Testis (tissue), 3 donors: ENCODE results near the gene LNX1. TPM values are rescaled to one million over a fixed set of nuclear protein-coding genes. Genes with fewer than 3 reads are reported as not detected.
A peak's percentile ranks its signal among the peaks of the same experiment; 100 is the strongest.

Source experiments
- DNase-seq: peaks from one replicate; pipeline ENCODE4 v3.0.0-alpha.2; 2019
- H3K27ac ChIP-seq, 2 donors: fragments of 200-600 bp; sonication (generic); one replicate each; pipeline ENCODE4 v1.5.1; 2019
- H3K27me3 ChIP-seq: fragments of 200-600 bp; sonication (generic); one replicate; pipeline ENCODE4 v1.5.1; 2019
- H3K36me3 ChIP-seq: fragments of 200-600 bp; sonication (generic); one replicate; pipeline ENCODE4 v1.5.1; 2017; ENCODE audit warnings: low read depth; ENCODE audit errors: missing control alignments
- H3K4me1 ChIP-seq: fragments of 200-600 bp; sonication (generic); one replicate; pipeline ENCODE4 v1.5.1; 2019
- H3K4me3 ChIP-seq, 2 donors: fragments of 200-600 bp; sonication (generic); one replicate each; pipeline ENCODE4 v1.5.1; 2017 to 2019
- H3K9me3 ChIP-seq: fragments of 200-600 bp; sonication (generic); one replicate; pipeline ENCODE4 v1.5.1; 2017
- POLR2A ChIP-seq: fragments of 450-650 bp; IDR thresholded peaks from one replicate; pipeline ENCODE4 v1.6.1; 2017; ENCODE audit warnings: antibody characterized with exemption, mild to moderate bottlenecking, moderate library complexity
- WGBS, 2 donors: methylation state at CpG; one replicate each; pipeline ENCODE4 v1.1.5; 2018; 5-methylcytosine and 5-hydroxymethylcytosine counted together
- intact Hi-C: fragments of 100-400 bp; cut with DNase I; formaldehyde crosslinking; loops from one replicate; pipeline ENCODE4 v1.15.1; 2023; ENCODE audit warnings: low total_unique reads
- polyA plus RNA-seq: library from polyadenylated mRNA; stranded (reverse); fragments of 350-450 nt; fragmentation: Illumina TruSeq; extraction: RNeasy Lipid Tissue Mini Kit (QIAGEN cat#74804); gene quantifications from one replicate; pipeline ENCODE4 v1.2.3, GENCODE V29; 2014; ENCODE audit warnings: low read depth, low replicate concordance; ENCODE audit not compliant: insufficient read depth
- total RNA-seq, 2 donors: library from RNA; depleted of rRNA; stranded (reverse); fragments of >200 nt; gene quantifications; one replicate each; pipeline ENCODE4 v1.2.3, GENCODE V29; 2016
- TF ChIP-seq, protein P1 (sequence below), 3 experiments: fragments of 450-650 bp in 2 of 3; fragments of 200-600 bp in 1 of 3; sonication (generic) in 1 of 3; IDR thresholded peaks; one replicate each; pipeline ENCODE4 v1.5.1; 2016 to 2019; ENCODE audit warnings: antibody characterized with exemption in 3 of 3, mild to moderate bottlenecking in 2 of 3, moderate library complexity in 1 of 3

Gene LNX1
- total and polyA plus RNA-seq, 3 donors from 2014 or later: 4.3 to 8.3 (median 5.8) TPM

- Histone ChIP-seq H3K27ac (no peak overlapping the region), H3K4me3 (no peak overlapping the region), H3K36me3 (no peaks in the 10 kb centered on the region), H3K9me3 (no peaks in the 10 kb centered on the region), H3K27me3 (no peaks in the 10 kb centered on the region), H3K4me1 (no peaks in the 10 kb centered on the region)
- WGBS, 2 donors: 36 to 54% methylated on average over 3 of the region's 3 CpGs
- no peak for DNase-seq
- TF ChIP-seq, protein P1, sequence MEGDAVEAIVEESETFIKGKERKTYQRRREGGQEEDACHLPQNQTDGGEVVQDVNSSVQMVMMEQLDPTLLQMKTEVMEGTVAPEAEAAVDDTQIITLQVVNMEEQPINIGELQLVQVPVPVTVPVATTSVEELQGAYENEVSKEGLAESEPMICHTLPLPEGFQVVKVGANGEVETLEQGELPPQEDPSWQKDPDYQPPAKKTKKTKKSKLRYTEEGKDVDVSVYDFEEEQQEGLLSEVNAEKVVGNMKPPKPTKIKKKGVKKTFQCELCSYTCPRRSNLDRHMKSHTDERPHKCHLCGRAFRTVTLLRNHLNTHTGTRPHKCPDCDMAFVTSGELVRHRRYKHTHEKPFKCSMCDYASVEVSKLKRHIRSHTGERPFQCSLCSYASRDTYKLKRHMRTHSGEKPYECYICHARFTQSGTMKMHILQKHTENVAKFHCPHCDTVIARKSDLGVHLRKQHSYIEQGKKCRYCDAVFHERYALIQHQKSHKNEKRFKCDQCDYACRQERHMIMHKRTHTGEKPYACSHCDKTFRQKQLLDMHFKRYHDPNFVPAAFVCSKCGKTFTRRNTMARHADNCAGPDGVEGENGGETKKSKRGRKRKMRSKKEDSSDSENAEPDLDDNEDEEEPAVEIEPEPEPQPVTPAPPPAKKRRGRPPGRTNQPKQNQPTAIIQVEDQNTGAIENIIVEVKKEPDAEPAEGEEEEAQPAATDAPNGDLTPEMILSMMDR (IDR thresholded peaks at IDR 0.05): no peak
- TF ChIP-seq POLR2A: no peak
- intact Hi-C loops: no loop called here
Observed at GRCh38 chr4:53605783-53606182, 14.5 kb upstream of the LNX1 start.

GRCh38 chr4:53602390-53602789, 11.1 kb upstream of the LNX1 start:
- TF ChIP-seq POLR2A: no peak
- TF ChIP-seq, protein P1 (IDR thresholded peaks at IDR 0.05): no peak
- H3K4me1 ChIP-seq: no peaks in the 10 kb centered on the region
- H3K27ac ChIP-seq: no peak overlapping the region
- no peaks in the 10 kb centered on the region for H3K9me3 ChIP-seq
- no peaks in the 10 kb centered on the region for H3K36me3 ChIP-seq
- WGBS, 2 donors: 84 to 95% methylated on average over 3 of the region's 3 CpGs
- intact Hi-C loops: no loop called here
- no peak overlapping the region for H3K4me3 ChIP-seq
- H3K27me3 ChIP-seq: no peaks in the 10 kb centered on the region
- DNase-seq: no peak

DNA sequence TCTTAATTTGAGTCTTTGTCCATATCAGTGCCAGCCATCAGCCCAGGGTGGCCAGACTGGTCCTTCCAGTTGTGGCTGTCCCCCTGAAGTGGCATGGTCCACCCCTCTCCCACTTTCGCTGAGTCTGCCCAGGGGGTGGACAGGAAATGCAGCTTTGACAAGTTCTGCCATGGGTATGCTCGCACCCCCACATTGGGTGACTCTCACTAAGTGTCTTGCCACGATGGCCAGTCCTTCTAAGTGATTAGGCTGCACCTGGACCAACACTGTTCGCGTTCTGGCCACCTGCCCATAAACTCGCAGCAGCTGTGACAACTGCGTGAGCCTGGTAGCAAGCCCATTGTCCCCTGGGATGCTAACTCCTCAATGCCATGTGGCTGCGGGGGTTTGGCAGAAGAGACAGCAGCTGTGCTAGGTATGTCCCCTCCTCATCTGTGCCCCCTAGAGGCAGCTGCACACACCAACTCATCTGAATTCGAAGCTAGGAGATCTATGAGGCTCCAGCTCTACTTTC, 10.0 kb upstream of the LNX1 start:
- TF ChIP-seq, protein P1 (IDR thresholded peaks at IDR 0.05): no peak
- no peak for TF ChIP-seq POLR2A
- H3K9me3 ChIP-seq: no peaks in the 10 kb centered on the region
- H3K4me1 ChIP-seq: no peaks in the 10 kb centered on the region
- no peak overlapping the region for H3K4me3 ChIP-seq
- peak; percentile 30 for DNase-seq
- WGBS, 2 donors: 79 to 80% methylated on average over 9 of the region's 9 CpGs
- intact Hi-C loops: no loop called here
- no peaks in the 10 kb centered on the region for H3K27me3 ChIP-seq
- no peaks in the 10 kb centered on the region for H3K36me3 ChIP-seq
- H3K27ac ChIP-seq: no peak overlapping the region

DNA sequence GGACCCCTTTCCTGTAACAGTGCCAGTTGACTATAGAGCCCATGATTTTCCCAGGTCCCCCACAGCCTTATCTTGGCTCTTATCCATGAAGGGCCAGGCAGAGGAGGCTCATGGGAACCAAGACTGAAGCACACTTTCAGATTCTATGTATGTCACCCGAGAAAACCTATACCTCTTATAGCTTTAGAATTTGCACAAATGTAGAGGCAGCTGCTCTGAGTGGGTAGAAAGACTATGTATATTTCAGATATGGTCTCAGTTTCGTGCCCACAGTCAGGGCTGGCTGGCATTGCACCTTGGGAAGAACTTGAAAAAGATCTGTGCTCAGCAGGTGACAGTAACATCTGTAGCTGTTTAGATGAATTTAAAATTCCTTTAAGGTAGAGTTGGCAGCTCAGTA, 8.3 kb upstream of the LNX1 start:
- TF ChIP-seq POLR2A: no peak
- TF ChIP-seq, protein P1 (IDR thresholded peaks at IDR 0.05): no peak
- no peaks in the 10 kb centered on the region for H3K4me1 ChIP-seq
- 94% methylated on average over 2 of the region's 2 CpGs for WGBS, 2 donors
- no peak overlapping the region for H3K4me3 ChIP-seq
- H3K36me3 ChIP-seq: no peaks in the 10 kb centered on the region
- no peak overlapping the region for H3K27ac ChIP-seq
- H3K9me3 ChIP-seq: no peaks in the 10 kb centered on the region
- H3K27me3 ChIP-seq: no peaks in the 10 kb centered on the region
- no peak for DNase-seq
- intact Hi-C loops: no loop called here

GRCh38 chr4:53598901-53599300, 7.6 kb upstream of the LNX1 start:
- intact Hi-C loops: no loop called here
- no peak for DNase-seq
- TF ChIP-seq, protein P1 (IDR thresholded peaks at IDR 0.05): no peak
- no peak for TF ChIP-seq POLR2A

More at GRCh38 chr4:53598901-53599300, 7.6 kb upstream of the LNX1 start:
- Histone ChIP-seq H3K27ac (no peak overlapping the region), H3K4me1 (no peaks in the 10 kb centered on the region), H3K27me3 (no peaks in the 10 kb centered on the region), H3K9me3 (no peaks in the 10 kb centered on the region), H3K36me3 (no peaks in the 10 kb centered on the region), H3K4me3 (no peak overlapping the region)
